ACC112 (cell line): Measurements from ENCODE around the gene CREG1.
"Not testable (repeated sequence)": the region's sequence is repeated elsewhere in the genome, so short reads cannot be mapped to it uniquely, and the experiment has no call there.

ENCODE experiments used
- H2AFZ ChIP-seq: fragments of 200-600 bp; sonication (generic); one replicate; pipeline ENCODE4 v1.6.0; 2017; ENCODE audit warnings: antibody characterized with exemption, low read length; ENCODE audit not compliant: unreplicated experiment
- H3K27ac ChIP-seq: fragments of 200-600 bp; sonication (generic); 2 replicates; pipeline ENCODE4 v1.5.1; 2014; ENCODE audit warnings: low read depth, mild to moderate bottlenecking, antibody characterized with exemption, low read length, moderate library complexity
- H3K27me3 ChIP-seq: fragments of 200-600 bp; sonication (generic); 2 replicates; pipeline ENCODE4 v1.6.1; 2014; ENCODE audit warnings: mild to moderate bottlenecking, antibody characterized with exemption, low read length, moderate library complexity, mixed read lengths; ENCODE audit not compliant: insufficient read depth
- H3K36me3 ChIP-seq: fragments of 200-600 bp; sonication (generic); 2 replicates; pipeline ENCODE4 v1.6.1; 2016; ENCODE audit warnings: mild to moderate bottlenecking, antibody characterized with exemption, low read length, moderate library complexity, mixed read lengths; ENCODE audit not compliant: insufficient read depth
- H3K4me1 ChIP-seq: fragments of 200-600 bp; sonication (generic); one replicate; pipeline ENCODE4 v1.6.1; 2016; ENCODE audit warnings: low read length, mixed read lengths; ENCODE audit not compliant: insufficient read depth, unreplicated experiment, control insufficient read depth
- H3K4me3 ChIP-seq: fragments of 200-600 bp; sonication (generic); 2 replicates; pipeline ENCODE4 v1.5.1; 2014; ENCODE audit warnings: mild to moderate bottlenecking, low read depth, low read length
- H3K79me2 ChIP-seq: fragments of 200-600 bp; sonication (generic); one replicate; pipeline ENCODE4 v1.6.0; 2016; ENCODE audit warnings: low read length; ENCODE audit not compliant: control insufficient read depth, unreplicated experiment, insufficient read depth

The CREG1 gene

DNA sequence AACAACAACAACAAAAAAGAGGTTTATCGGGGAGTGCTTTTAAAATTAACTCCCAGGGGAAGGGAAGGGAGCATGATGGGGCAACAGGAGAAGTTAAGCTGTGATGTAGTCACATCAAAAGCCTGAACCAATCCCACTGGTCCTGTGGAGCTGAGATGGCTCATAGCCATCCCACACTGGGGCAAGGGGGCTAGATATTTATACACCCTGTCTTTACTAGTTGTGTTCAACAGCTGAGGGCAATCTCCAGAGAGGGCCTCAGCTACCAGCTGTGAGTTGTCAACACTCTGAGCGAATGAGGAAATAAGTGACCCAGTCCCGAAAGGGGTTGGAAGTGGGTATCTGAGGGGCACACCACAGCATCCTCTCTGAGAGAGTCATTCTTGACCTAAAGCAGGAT lies 31.0 kb upstream of the CREG1 start:
- no peak overlapping the region for H2AFZ ChIP-seq
- no peaks in the 10 kb centered on the region for H3K4me1 ChIP-seq
- H3K4me3 ChIP-seq = no peak overlapping the region
- no peaks in the 10 kb centered on the region for H3K36me3 ChIP-seq
- peaks cover 5% of the 10 kb centered on the region; the same call in 1 of the 2 replicates for H3K27me3 ChIP-seq
- no peak overlapping the region for H3K27ac ChIP-seq
- no peaks in the 10 kb centered on the region for H3K79me2 ChIP-seq

DNA sequence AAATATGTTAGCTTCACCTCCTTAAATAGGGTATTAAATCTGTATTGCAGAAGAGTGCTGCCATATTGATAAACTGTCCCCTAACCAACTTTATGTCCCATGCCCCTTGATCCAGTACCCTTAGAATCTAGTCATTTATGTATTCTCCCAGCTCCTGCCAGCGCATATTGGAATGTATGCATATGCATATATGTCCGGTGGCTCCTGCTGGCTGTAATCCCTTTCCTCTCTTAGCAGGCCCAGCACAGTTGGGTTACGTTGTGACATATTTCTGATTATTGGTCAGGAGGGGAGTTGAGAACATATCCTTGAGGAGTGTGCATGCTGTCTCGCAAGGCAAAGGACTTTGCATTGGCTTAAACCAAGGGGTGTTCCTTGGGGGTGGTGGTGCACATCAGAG lies 29.2 kb upstream of the CREG1 start:
- peaks cover 6% of the 10 kb centered on the region for H3K27me3 ChIP-seq
- no peak overlapping the region for H3K4me3 ChIP-seq
- no peak overlapping the region for H3K27ac ChIP-seq
- H3K79me2 ChIP-seq = no peaks in the 10 kb centered on the region
- H3K4me1 ChIP-seq = no peaks in the 10 kb centered on the region
- H3K36me3 ChIP-seq = no peaks in the 10 kb centered on the region
- H2AFZ ChIP-seq = no peak overlapping the region

DNA sequence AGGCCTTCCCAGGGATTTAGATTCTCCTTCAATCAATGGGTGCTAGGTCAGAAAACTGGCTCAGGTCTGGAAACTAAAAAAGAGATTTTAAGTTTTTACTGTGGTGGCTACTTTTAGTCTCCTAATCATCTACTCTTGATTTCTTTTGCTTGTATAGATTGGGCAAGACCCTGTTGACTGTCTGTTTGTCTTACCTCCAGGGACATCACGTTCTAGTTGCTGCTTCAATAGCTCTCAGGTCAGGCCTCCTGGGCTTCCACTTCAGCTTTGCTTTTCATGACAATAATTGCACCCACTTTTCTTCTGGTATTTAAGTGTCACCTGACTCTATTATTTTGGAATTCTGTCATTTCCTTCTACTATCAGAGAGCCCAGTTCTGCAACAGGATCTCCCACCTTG lies 28.5 kb upstream of the CREG1 start:
- Histone ChIP-seq H3K36me3 (no peaks in the 10 kb centered on the region), H3K4me3 (no peak overlapping the region), H3K79me2 (no peaks in the 10 kb centered on the region), H2AFZ (no peak overlapping the region), H3K4me1 (no peaks in the 10 kb centered on the region), H3K27me3 (peaks cover 11% of the 10 kb centered on the region), H3K27ac (no peak overlapping the region)

DNA sequence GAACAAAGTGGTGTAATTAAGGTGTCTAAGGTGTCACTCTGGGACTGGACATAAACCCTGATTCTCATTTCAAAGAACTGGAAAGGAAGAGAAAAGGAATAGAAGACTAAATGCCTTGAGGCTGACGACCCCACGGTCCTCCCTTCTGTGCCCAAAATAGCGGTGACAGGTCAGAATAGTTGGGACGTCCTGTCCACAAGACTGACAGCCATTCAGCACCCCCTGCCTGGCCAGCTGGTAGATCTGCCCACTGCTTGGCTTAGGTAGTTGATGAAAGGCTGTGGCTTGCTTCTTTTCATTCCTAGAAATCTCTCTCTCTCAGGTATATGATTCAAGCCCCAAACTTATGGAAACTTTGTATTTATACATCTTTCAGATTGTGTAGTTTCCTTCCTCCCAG lies 26.4 kb upstream of the CREG1 start:
- Histone ChIP-seq H3K36me3 (no peaks in the 10 kb centered on the region), H2AFZ (no peak overlapping the region), H3K79me2 (no peaks in the 10 kb centered on the region), H3K27me3 (peaks cover 28% of the 10 kb centered on the region), H3K4me1 (no peaks in the 10 kb centered on the region), H3K4me3 (no peak overlapping the region), H3K27ac (no peak overlapping the region)

DNA sequence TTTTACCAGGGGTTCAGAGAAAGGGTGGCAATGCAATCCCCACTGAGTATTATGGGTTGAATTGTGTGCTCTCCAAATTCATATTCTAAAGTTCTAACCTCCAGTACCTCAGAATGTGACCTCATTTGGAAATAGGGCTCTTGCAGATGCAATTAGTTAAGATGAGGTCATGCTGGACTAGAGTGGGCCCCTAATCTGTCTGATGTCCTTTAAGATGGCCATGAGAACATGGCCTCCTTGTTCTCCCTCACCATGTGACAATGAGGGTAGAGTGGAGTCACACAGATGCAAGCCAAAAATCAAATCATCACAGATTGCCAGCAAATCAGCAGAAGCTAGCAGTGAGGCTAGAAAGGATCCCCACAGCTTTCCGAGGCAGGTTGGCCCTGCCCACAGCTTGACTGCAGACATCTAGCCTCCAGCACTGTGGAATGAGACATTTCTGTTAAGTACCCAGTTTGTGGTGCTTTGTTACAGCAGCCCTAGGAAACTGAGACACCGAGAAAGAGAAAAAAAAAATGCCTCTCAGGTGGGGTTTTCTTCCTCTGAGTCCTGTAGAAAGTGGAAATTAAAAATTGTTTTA lies 25.5 kb upstream of the CREG1 start:
- H3K4me3 ChIP-seq = no peak overlapping the region
- no peak overlapping the region for H3K27ac ChIP-seq
- H2AFZ ChIP-seq = no peak overlapping the region
- H3K27me3 ChIP-seq = peaks cover 36% of the 10 kb centered on the region
- H3K79me2 ChIP-seq = no peaks in the 10 kb centered on the region
- H3K4me1 ChIP-seq = no peaks in the 10 kb centered on the region
- H3K36me3 ChIP-seq = no peaks in the 10 kb centered on the region

GRCh38 chr1:167575649-167576048 lies 22.1 kb upstream of the CREG1 start:
- H3K27me3 ChIP-seq = peaks cover 61% of the 10 kb centered on the region
- no peak overlapping the region for H3K4me3 ChIP-seq
- no peaks in the 10 kb centered on the region for H3K4me1 ChIP-seq
- no peak overlapping the region for H3K27ac ChIP-seq
- H3K79me2 ChIP-seq = no peaks in the 10 kb centered on the region
- H2AFZ ChIP-seq = no peak overlapping the region
- no peaks in the 10 kb centered on the region for H3K36me3 ChIP-seq

DNA sequence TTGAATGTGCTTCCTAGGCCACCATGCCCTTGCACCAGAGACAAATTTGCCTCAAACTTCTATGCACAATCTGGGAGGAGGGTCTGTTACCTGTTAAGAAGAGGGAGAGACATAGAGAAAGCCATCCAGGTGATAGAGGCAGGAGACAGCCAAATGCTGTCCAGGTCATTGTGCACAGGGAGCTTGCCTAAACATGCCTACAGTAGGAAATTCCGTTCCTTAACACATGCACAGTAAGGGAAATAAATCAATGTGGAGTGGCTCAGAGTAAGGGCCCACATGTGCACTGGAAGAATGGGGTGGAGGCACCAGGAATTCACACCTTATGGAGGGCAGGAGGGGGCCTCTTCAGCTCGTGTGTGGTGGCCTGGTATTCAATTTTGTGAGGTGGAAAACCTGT lies 19.5 kb upstream of the CREG1 start:
- H3K27me3 ChIP-seq = peaks cover 58% of the 10 kb centered on the region
- no peaks in the 10 kb centered on the region for H3K36me3 ChIP-seq
- no peaks in the 10 kb centered on the region for H3K79me2 ChIP-seq
- no peak overlapping the region for H3K27ac ChIP-seq
- H3K4me3 ChIP-seq = no peak overlapping the region
- no peaks in the 10 kb centered on the region for H3K4me1 ChIP-seq
- no peak overlapping the region for H2AFZ ChIP-seq

GRCh38 chr1:167570712-167571111 lies 17.1 kb upstream of the CREG1 start:
- H3K27me3 ChIP-seq = peaks cover 37% of the 10 kb centered on the region

GRCh38 chr1:167567663-167568062 lies 14.1 kb upstream of the CREG1 start:
- H3K79me2 ChIP-seq = no peaks in the 10 kb centered on the region
- H3K4me1 ChIP-seq = no peaks in the 10 kb centered on the region
- no peak overlapping the region for H3K4me3 ChIP-seq
- no peak overlapping the region for H3K27ac ChIP-seq
- peaks cover 16% of the 10 kb centered on the region for H3K27me3 ChIP-seq
- H2AFZ ChIP-seq = no peak overlapping the region
- no peaks in the 10 kb centered on the region for H3K36me3 ChIP-seq

More at GRCh38 chr1:167570712-167571111, 17.1 kb upstream of the CREG1 start:
- H3K79me2 ChIP-seq, H3K36me3 ChIP-seq, H3K27ac ChIP-seq, H3K4me1 ChIP-seq, H3K4me3 ChIP-seq, H2AFZ ChIP-seq: not testable (repeated sequence)

DNA sequence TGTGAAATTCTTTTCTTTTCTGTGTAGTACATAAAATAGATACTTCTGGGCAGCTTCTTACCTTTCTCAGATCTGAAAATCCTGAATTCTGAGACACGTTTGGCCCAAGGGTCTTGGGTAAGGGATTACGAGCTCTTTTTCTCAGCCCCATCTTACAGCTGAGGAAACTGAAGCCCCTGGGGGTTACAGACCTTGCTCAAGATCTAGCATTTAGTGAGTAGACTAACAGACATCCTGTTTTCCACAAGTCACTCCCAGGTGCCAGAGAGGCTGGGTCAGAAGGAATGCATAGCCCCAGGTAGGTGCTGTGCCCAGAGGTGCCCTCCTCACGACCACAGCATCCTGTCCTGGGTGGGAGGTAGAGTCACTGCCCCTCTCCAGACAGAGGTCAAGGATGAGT lies 13.2 kb upstream of the CREG1 start:
- peaks cover 7% of the 10 kb centered on the region; the same call in 1 of the 2 replicates for H3K27me3 ChIP-seq
- H3K4me3 ChIP-seq = no peak overlapping the region
- H3K27ac ChIP-seq = no peak overlapping the region
- no peaks in the 10 kb centered on the region for H3K36me3 ChIP-seq
- H2AFZ ChIP-seq = no peak overlapping the region
- no peaks in the 10 kb centered on the region for H3K4me1 ChIP-seq
- H3K79me2 ChIP-seq = no peaks in the 10 kb centered on the region

GRCh38 chr1:167565922-167566321 lies 12.4 kb upstream of the CREG1 start:
- Histone ChIP-seq H3K79me2 (no peaks in the 10 kb centered on the region), H3K27ac (no peak overlapping the region), H3K27me3 (no peaks in the 10 kb centered on the region), H3K36me3 (no peaks in the 10 kb centered on the region), H2AFZ (no peak overlapping the region), H3K4me1 (no peaks in the 10 kb centered on the region), H3K4me3 (no peak overlapping the region)
